Thoracic aorta (tissue), 2 donors: ENCODE results near the gene LTF. TPM values are rescaled to one million over a fixed set of nuclear protein-coding genes. Genes with fewer than 3 reads are reported as not detected.

Experiments used
- ATAC-seq: fragments of 150-250 bp; one replicate; pipeline ENCODE4 v1.8.0; 2017; ENCODE audit warnings: low read depth; ENCODE audit not compliant: insufficient number of reproducible peaks, low FRiP score
- DNase-seq: peaks from one replicate; pipeline ENCODE4 v3.0.0-alpha.2; 2020; ENCODE audit warnings: low spot score
- H3K27ac ChIP-seq, 2 donors: fragments of 200-600 bp; sonication (generic); 1 replicate in 1 of 2; 2 replicates in 1 of 2; pipeline ENCODE4 v1.5.1; 2016; ENCODE audit warnings: mild to moderate bottlenecking in 2 of 2, moderate library complexity in 2 of 2
- H3K27me3 ChIP-seq: fragments of 200-600 bp; sonication (generic); replicated peaks from 2 replicates; pipeline ENCODE4 v1.6.0; 2016; ENCODE audit warnings: mild to moderate bottlenecking; ENCODE audit not compliant: insufficient read depth
- H3K36me3 ChIP-seq: fragments of 200-600 bp; sonication (generic); one replicate; pipeline ENCODE4 v1.5.1; 2016
- H3K4me1 ChIP-seq, 2 donors: fragments of 200-600 bp; sonication (generic); 1 replicate in 1 of 2; 2 replicates in 1 of 2; pipeline versions ENCODE4 v1.5.1 to v1.6.0; 2016; ENCODE audit warnings: low read depth in 2 of 2, mild to moderate bottlenecking in 1 of 2; ENCODE audit not compliant: control insufficient read depth in 1 of 2
- H3K4me3 ChIP-seq: fragments of 200-600 bp; sonication (generic); 2 replicates; pipeline ENCODE4 v1.5.1; 2016; ENCODE audit warnings: mild to moderate bottlenecking
- H3K9me3 ChIP-seq: fragments of 200-600 bp; sonication (generic); 2 replicates; pipeline ENCODE4 v1.5.1; 2016
- total RNA-seq, 2 donors: library from RNA; depleted of rRNA; stranded (reverse); fragments of >200 nt; gene quantifications; one replicate each; pipeline versions ENCODE4 v1.1.0 to v1.2.3, GENCODE V29; 2016
- TF ChIP-seq, protein P1 (sequence below): fragments of 200-600 bp; sonication (generic); IDR thresholded peaks from one replicate; pipeline ENCODE4 v1.5.1; 2019; ENCODE audit warnings: antibody characterized with exemption

LTF gene
- total RNA-seq, 2 donors from 2014 or later: 0.28 to 3.0 TPM

- H3K27ac ChIP-seq: no peak overlapping the region
- ATAC-seq: no peak
Observed at GRCh38 chr3:46416811-46417510, 47.7 kb downstream of the LTF start.

DNA sequence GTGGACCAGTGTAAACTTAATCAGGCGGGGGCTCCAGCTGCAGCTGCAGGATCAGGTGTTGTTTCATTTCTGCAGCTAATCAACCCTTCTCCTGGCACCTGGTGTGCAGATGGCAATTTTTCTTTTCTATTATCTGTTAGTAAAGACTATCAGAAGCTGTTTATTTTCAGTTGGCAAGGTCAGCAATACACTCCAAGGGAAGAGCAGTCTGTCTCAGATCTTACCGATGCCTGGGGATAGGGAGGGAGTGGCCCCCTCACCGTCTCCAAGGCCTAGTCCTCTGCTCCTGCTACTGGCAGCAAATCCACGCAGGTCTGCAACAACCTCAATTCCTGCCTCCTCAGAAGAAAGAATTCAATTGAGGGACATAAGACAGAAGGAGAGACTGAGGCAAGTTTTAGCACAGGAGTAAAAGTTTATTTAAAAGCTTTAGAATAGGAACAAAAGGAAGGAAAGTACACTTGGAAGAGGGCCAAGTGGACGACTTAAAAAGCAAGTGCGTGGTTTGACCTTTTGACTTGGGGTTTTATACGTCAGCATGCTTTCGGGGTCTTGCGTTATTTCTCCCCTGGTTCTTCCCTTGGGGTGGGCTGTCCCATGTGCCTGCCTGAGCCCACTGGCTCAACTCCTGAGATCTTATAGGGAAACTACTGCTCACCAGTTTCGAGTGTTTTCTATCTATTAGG, 48.4 kb downstream of the LTF start:
- TF ChIP-seq, protein P1, sequence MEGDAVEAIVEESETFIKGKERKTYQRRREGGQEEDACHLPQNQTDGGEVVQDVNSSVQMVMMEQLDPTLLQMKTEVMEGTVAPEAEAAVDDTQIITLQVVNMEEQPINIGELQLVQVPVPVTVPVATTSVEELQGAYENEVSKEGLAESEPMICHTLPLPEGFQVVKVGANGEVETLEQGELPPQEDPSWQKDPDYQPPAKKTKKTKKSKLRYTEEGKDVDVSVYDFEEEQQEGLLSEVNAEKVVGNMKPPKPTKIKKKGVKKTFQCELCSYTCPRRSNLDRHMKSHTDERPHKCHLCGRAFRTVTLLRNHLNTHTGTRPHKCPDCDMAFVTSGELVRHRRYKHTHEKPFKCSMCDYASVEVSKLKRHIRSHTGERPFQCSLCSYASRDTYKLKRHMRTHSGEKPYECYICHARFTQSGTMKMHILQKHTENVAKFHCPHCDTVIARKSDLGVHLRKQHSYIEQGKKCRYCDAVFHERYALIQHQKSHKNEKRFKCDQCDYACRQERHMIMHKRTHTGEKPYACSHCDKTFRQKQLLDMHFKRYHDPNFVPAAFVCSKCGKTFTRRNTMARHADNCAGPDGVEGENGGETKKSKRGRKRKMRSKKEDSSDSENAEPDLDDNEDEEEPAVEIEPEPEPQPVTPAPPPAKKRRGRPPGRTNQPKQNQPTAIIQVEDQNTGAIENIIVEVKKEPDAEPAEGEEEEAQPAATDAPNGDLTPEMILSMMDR: no peak
- ATAC-seq (no peak), DNase-seq (no peak)
- no peak overlapping the region for H3K4me3 ChIP-seq
- no peak overlapping the region for H3K27ac ChIP-seq
- no peaks in the 10 kb centered on the region for H3K9me3 ChIP-seq
- H3K36me3 ChIP-seq: no peaks in the 10 kb centered on the region
- peaks cover 0 to 7% of the 10 kb centered on the region in 2 donors for H3K4me1 ChIP-seq
- no peaks in the 10 kb centered on the region for H3K27me3 ChIP-seq

More at GRCh38 chr3:46416811-46417510, 47.7 kb downstream of the LTF start:
- Histone ChIP-seq H3K4me3 (no peak overlapping the region), H3K36me3 (no peaks in the 10 kb centered on the region), H3K4me1 (peaks cover 0 to 7% of the 10 kb centered on the region in 2 donors), H3K9me3 (no peaks in the 10 kb centered on the region), H3K27me3 (no peaks in the 10 kb centered on the region)
- TF ChIP-seq, protein P1: no peak
- no peak for DNase-seq

GRCh38 chr3:46414739-46415138, 50.0 kb downstream of the LTF start:
- DNase-seq (no peak), ATAC-seq (no peak)
- Histone ChIP-seq H3K9me3 (no peaks in the 10 kb centered on the region), H3K36me3 (no peaks in the 10 kb centered on the region), H3K4me3 (no peak overlapping the region), H3K4me1 (peaks cover 0 to 7% of the 10 kb centered on the region in 2 donors), H3K27me3 (no peaks in the 10 kb centered on the region), H3K27ac (no peak overlapping the region)
- TF ChIP-seq, protein P1: no peak

DNA sequence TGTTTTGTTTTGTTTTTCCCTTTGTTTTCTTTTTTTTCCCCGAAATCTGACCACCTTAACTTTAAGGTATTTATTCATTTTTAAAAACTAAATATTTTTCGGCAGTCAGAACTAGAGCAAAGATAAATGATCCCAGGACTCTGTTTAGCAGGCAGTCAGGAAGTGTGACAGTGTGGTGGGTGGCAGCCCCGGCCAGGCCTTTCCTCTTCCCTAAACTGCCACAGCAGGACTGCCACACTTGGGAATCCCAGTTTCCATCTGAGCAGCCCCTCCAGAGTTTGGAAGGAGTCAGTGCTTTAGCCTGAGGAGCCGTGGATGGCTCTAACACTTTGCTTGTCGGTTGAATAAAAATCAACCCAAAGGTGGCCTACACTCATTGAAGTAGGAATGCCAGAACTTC, 50.8 kb downstream of the LTF start:
- Histone ChIP-seq H3K4me1 (peaks cover 0 to 7% of the 10 kb centered on the region in 2 donors), H3K27me3 (no peaks in the 10 kb centered on the region), H3K9me3 (no peaks in the 10 kb centered on the region), H3K27ac (no peak overlapping the region), H3K4me3 (no peak overlapping the region), H3K36me3 (no peaks in the 10 kb centered on the region)
- DNase-seq (no peak), ATAC-seq (no peak)
- TF ChIP-seq, protein P1: no peak

DNA sequence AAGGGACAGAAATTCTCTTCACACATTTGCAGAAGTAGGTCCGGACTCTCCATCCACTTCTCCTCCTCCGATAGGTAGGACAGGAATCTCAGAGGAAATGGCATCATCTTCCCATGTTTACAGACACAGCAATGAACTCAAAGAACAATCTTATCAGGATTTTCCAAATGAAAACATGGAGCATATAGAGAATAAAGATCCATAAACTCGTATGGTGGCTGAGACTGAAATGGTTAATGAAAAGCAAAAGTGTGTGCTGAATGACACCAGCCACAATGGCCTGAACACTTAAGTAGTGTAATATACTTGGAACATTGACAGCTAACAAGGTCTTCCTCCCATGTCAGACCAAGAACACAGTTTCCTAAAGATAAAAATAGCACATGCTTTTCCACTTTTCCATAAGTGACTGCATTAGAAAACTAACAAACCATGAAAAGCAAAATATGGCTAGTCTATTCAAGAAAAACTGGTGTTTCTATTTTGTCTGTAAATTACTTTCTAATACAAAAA, 51.9 kb downstream of the LTF start:
- ATAC-seq: no peak

More for the DNA sequence above, 51.9 kb downstream of the LTF start:
- no peaks in the 10 kb centered on the region for H3K9me3 ChIP-seq
- no peak overlapping the region for H3K27ac ChIP-seq
- H3K36me3 ChIP-seq: no peaks in the 10 kb centered on the region
- no peak overlapping the region for H3K4me3 ChIP-seq
- TF ChIP-seq, protein P1: no peak
- H3K27me3 ChIP-seq: no peaks in the 10 kb centered on the region
- H3K4me1 ChIP-seq: peaks cover 0 to 7% of the 10 kb centered on the region in 2 donors
- no peak for DNase-seq
